GM18907 (cell line): ENCODE data around the gene RPP14.
A peak's percentile ranks its signal among the peaks of the same experiment; 100 is the strongest.
"Not testable (repeated sequence)": the region's sequence is repeated elsewhere in the genome, so short reads cannot be mapped to it uniquely, and the experiment has no call there.

Source experiments
- ATAC-seq: cut with Tn5 transposase; IDR thresholded peaks from one replicate; pipeline ENCODE4 v1.9.1; 2021; ENCODE audit warnings: mild to moderate bottlenecking, moderate library complexity; ENCODE audit not compliant: unreplicated experiment

Gene RPP14

DNA sequence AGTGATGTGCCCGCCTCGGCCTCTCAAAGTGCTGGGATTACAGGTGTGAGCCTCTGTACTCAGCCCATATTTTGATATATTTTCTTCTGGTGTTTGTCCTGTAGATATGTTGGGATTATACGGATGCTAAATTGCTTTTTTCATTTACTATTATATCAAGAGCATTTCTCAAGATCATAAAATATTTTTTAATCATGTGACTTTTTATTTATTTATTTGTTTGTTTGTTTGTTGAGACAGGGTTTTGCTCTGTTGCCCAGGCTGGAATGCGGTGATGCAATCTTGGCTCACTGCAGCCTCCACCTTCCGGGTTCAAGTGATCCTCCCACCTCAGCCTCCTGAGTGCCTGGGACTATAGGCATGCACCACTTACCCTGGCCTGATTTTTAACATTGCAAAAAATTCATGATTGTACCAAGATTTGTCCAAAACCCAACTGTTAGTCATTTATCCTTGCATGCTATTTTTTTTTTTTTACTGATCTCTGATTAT, 23.9 kb downstream of the RPP14 start:
- ATAC-seq = no peak

DNA sequence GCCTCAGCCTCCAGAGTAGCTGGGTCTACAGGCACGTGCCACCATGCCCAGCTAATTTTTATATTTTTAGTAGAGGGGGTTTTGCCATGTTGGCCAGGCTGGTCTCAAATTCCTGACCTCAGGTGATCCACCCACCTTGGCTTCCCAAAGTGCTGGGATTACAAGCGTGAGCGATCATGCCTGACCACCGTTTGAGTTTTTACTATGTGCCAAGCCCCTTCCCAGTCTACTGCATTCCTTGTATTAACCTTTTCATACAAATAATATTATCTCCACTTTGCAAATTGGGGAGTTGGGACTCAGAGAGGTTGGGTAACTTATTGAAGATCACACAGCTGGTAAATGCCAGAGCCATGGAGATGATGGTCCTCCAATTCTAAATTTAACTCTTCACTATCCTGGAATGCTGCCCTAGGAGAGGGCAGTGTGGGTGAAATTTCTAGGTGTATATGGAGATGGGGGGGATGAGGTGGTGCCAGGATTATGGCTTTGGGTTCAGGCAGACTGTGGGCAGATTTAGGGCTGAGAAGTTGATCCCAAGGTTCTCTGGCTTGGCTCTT, 25.6 kb downstream of the RPP14 start:
- no peak for ATAC-seq

DNA sequence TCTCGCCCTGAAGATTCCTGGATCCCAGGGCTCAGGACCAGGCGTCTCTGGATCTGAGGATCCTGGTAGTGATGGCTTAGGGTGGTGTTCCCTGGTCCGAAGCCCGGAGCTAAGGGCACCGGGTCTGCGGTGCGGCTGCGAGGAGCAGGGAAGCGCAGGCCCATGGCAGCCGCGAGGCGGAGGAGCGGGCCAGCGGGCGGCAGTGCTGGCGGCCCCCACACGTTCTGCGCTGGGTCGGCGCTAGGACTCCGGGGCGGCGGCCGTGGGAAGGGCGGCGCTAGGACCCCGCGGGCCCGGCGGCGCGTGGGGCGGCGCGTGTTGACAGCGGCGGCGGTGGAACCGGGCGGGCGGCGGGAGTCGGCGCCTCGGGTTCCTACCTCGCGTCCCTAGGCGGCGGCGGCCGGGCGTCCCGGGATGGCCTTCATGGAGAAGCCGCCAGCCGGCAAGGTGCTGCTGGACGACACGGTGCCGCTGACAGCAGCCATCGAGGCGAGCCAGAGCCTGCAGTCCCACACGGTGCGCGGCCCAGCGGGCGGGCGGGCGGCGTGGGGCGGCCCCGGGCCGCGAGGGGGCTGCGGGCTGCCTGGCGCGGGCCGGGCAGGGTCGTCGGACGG, 26.6 kb downstream of the RPP14 start, which contains the start of gene PXK:
Gene PXK (plus strand): TSS at position 318 of the 614 bp plus-strand sequence. CDS start 97 bp downstream, at position 415.
- peak; percentile 88 for ATAC-seq

DNA sequence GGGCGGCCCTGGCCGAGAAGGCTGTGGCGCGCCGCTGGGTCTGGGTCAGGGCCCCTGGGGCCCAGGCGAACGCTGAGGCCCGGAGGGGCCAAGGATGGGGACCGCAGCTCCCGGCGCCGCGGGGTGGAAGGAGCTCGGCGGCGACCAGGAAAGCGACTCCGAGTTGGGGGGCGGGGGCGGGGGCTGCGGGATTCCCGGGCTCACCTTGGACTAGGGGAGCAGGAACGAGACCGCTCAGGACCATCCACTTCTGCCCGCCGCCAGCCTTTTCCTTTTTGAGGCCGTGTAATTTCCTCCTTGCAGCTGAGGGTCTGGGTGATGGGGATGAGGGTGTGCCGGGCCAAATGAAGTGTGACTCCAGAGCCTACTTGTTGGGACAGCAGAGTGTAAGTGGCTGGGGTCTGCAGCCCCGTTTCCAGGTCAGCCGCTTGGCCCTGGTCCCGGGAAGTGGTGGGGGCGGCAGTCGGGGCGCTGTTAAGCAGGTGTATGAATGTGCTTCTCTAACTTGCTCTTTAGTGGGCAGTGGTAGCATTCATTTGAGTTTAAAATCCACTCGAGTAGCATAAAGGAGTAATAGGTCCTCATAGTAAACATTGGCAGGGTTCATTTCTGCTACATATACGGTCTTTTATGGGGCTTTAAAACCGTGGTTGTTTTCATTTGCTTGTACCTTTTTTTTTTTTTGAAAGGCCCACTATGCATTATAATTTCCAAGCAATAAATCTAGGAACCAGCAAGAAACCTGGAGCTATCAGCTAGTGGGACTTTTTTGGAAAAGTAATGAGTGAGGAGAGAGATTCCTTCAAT, 27.4 kb downstream of the RPP14 start:
- peak; percentile 40 for ATAC-seq

DNA sequence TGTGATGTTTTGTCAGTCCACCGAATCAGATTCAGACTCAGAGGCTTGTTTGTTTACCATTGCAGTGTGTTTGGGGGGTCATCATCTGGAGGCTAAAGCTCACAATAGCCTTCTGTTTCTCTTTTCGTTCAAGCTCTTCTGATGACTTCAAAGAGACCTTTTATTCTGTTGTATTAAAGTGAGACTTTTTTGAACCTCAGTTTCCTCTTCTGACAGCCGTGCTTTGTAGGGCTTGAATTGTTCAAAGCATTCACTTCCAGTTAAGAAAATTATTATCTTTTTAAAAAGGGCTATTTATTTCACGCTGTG, 27.9 kb downstream of the RPP14 start:
- no peak for ATAC-seq

DNA sequence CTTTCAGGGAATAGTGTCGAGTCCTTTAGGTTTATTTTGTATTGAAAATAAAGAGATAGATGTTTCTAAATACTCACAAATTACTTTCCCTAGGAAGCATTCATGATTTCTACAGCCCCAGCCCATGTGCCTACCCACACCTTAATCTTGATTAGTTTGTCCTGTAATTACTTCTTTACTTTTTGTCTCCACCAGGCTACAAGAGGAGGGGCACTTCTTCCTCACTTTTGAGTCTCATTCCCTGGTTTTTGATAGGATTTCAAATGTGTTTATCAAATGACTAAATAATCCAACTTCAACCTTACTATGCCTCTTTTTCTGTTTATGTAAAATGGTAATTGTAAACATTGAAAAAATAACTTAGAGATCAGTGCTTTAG, 28.4 kb downstream of the RPP14 start:
- ATAC-seq = no peak

DNA sequence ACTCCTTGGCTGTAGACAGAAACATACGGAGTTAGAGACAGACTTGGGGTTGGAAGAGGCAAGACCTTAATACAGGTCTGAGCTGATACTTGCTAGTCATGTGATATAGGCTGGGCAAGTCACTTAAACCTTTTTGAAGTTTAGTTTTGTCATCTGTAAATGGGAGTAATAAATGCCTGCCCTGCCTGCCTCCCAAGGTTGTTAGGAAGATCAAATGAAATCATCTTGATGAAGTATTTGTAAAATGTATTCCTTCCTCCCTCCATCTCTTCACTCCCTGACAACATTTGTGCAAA, 29.6 kb downstream of the RPP14 start:
- ATAC-seq = no peak

DNA sequence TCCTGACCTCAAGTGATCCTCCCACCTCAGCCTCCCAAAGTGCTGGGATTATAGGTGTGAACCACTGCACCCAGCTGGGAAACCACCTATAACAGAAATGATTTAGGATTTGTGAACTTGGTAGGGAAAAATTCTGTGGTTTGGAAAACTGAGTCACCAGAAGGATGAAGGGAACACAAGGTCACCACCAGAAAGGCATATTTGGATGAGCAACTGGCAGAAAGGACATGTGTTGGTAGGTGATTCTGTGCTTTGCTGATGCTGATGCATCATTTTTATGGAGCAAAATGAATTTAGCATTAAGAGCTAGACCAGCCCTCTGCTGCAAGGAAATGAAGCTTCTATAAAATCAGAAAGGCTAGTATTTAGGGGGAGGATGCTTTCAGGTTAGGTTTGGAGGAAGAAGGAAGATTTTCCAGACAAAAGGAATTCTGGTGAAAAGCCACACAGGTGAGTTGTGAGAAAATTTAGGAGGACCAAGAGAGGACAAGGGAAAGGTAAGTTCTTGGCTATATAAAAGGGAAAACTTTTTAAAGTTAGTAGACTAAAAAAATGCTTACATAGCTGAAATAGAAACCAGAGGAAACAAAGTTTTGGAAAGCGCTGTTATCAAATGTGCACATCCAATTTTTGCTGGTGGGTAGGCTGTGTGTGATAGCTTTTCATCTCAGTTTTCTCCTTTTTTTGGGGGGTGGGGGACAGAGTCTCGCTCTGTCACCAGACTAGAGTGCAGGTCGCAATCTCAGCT, 30.3 kb downstream of the RPP14 start:
- ATAC-seq = no peak

DNA sequence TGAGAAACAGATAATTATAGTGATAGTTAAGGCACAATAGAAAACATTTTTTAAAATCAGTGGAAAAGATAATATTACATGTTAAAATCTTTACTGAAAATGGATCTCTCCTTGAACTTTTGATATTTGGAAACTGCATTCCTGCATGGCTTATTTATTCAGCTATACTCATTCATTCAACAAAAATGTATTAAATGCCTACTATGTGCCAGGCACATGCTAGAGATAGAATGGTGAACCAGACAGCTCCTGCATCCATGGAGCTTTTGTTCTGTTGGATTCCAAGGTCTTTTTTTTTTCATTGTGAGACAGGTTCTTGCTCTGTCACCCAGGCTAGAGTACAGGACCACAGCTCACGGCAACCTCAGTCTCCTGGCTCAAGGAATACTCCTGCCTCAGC, 31.1 kb downstream of the RPP14 start:
- ATAC-seq = no peak

DNA sequence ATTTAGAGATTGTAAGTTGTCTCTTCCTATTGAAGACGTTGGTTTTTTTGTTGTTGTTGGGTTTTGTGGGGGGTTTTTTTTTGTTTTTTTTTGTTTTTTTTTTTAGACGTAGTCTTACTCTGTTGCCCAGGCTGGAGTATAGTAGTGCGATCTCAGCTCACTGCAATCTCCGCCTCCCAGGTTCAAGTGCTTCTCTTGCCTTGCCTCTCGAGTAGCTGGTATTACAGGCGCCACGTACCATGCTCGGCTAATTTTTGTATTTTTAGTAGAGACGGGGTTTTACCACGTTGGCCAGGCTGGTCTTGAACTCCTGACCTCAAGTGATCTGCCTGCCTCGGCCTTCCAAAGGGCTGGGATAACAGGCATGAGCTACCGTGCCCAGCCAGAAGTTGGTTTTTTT, 33.1 kb downstream of the RPP14 start:
- ATAC-seq = not testable (repeated sequence)

DNA sequence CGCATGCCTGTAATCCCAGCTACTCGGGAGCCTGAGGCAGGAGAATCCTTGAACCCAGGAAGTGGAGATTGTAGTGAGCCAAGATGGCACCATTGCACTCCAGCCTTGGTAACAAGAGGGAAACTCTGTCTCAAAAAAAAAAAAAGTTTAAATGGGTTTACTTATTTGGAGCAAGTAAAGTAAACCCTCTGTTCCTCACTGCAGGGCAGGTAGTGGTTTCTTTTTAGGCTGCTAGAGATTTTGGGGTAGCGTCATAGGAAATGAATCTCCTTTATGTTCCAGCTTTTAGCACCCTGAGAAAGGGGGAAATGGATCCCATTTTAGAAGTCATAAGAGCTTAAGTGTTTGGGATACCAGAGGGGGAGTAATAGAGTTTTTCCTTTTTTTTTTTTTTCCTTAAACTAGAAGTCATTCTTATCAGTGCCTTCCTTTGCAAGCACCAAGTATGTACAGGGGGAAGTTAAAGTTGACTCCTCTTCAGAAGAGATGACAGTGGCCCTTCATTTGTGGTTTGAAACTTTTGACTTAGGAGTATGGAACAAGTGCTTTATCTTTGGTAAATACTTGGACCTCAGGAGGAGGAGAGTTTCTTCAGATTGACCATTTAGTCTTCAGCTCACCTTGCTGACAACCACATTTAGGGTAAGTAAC, 34.7 kb downstream of the RPP14 start:
- no peak for ATAC-seq

DNA sequence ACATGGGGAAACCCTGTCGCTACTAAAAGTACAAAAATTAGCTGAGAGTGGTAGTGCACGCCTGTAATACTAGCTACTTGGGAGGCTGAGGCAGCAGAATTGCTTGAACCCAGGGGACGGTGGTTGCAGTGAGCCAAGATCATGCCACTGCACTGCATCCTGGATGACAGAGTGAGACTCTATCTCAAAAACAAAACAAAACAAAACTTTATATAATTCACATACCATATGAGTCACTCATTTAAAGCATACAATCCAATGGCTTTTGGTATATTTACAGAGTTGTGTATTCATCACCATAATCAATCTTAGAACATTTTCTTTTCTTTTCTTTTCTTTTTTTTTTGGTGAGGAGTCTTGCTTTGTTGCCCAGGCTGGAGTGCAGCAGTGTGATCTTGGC, 35.3 kb downstream of the RPP14 start:
- no peak for ATAC-seq

DNA sequence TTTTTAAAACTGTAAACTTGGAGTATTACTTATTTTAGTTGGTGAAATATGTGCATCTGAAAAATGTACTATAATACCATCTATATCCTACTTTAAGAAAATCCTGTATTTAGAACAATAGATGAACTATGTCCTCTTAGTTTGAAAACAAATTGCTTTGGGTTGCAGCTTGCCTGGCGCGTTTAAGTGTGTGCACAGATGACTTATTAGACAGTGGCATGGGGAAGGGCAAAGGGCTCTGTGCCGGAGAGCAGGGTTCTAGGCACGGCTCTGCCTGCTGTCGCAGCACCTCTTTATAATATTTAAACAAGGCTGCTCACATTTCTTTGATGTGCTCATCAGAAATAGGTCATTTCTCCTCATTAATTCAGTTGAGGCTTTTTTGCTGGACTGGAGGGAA, 36.6 kb downstream of the RPP14 start:
- no peak for ATAC-seq

DNA sequence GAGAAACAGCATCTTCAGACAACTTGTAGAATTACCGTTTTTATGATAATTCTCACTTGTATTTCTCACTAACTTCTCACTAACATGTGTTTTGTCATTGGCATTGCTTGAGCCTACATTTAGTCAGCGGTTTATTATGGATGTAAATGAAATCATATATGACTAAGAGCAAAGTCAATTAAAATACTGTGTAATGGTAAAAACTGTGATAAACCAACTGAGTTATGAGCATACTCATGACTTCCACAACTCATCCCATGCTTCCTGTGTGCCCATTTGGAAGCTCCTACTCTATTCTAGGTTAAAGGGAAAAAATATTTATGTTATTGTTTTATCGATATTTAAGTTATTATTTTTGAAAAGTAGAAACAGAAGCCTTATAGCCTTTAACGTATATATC, 39.4 kb downstream of the RPP14 start:
- ATAC-seq = no peak

DNA sequence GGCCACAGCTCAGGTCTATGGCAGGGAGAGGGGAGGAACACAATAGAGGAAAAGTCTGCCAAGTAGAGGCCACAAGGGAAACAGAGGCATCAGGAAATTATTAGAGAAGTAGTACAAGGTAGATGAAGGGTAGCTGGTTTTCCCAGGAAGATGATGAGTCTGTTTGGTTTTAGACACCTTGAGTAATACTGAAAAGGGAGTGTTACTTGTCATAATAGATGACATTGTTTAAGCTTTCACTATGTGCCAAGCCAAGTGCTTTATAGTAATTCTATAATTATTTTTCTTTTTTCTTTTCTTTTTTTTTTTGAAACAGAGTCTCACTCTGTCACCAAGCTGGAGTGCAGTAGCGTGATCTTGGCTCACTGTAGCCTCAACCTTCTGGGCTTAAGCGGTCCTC, 40.3 kb downstream of the RPP14 start:
- ATAC-seq = no peak

DNA sequence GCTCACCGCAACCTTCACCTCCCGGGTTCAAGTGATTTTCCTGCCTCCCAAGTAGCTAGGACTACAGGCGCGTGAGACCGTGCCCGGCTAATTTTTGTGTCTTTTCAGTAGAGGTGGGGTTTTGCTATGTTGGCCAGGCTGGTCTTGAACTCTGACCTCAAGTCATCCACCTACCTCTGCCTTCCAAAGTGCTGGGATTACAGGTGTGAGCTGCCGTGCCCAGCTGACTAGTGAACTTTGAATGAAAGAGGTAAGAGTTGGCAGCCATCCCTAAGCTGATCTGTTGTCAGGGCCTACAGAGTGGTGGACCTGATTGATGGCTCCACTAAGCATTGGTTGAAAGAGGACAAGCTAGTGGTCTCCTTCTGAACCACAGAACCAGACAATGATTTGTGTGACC, 41.9 kb downstream of the RPP14 start:
- no peak for ATAC-seq

DNA sequence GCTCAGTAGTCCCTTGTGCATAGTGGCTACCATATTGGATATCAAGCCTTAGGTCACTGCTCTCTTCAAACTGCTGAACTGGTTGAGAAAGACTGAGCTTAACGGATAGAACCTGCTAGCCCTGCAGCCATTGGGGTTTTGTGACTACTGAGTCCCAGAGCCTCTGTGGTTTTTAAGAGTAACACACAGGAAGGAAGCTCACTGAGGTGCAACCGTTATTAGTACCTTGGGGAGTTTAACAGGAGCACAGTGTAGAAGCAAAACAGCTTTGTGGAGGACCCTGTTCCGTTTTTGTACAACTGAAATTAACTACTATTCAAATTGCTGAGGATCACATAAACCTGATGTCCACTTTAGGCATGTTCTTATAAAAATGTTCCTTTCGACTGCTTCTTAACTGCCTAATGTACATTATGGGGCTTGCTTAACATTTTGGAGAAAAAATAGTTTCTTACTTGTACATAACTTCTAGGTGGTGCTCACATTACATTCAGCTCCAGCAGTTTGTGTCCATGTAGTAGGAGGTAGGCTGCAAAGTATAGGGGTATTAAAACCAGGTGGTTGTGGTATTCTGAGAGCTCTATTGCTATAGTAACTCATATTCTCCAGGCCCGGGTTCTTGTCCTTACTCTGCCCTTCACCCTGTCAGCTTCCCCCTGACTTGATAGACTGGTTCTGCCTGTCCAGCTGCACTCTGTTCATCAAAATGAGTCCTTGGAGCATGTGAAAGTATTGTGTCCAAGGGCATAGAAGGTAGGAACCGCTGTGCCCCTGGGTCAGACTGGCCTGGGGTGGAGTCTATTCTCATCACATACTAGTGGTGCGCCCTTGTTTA, 44.0 kb downstream of the RPP14 start:
- ATAC-seq = peak; percentile 89

DNA sequence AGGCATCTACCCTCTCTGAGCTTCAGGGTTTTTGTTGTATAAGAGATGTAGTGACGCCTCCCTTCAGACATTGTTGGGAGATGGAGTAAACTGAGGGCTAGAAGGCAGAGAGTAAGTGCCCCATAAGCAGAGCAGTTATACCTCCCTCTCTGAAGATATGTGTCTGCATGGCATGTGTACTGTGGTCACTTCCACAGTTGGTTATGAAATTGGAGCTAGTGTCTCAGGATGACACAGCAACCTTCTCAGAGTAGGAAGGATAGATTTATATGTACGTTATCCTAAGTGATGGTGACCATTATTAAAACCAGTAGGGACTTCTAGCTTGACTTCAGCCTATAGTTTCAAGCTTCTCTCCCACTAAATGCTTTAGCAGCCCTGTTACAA, 44.6 kb downstream of the RPP14 start:
- no peak for ATAC-seq

DNA sequence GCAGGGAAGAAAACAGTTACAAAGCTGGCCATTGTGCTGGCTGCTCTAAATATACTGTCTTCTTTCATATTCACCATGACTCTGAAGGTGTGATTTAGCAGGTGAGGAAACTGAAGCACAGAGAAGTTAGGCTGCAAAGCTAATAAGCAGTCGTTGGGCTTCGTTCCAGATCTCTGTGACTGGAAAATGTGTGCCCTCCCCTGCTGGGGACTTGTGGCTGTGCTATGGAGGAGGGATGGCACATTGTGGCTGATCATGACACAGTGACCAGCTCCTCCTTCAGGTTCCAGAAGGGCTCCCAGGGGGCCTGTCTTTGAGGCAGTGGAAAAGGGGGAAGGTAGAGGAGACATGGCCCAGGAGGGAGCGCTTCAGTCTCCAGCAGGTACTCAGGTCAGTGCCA, 45.9 kb downstream of the RPP14 start:
- ATAC-seq = no peak

DNA sequence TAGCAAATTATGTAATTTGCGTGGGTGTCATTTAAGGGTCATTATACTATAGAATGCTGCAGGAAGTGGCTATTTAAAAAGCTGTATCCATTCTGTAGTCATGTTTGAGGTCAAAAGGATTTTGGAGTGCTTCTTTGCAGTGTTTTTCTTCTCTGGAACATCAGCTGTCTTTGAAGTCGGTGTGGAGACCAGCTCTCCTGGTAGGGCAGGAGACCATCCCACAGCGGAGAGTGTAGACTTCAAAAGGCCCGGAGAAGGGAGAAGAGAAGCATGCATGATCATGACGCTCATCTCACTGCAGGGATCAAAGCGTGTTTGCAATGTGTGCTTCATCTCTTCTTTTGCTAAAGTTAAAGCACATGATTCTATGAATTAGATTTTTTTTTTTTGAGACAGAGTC, 46.6 kb downstream of the RPP14 start:
- no peak for ATAC-seq
